Limb (tissue), 2 donors: ENCODE measurements around the gene CRMP1.
"Not testable (repeated sequence)": the region's sequence is repeated elsewhere in the genome, so short reads cannot be mapped to it uniquely, and the experiment has no call there.

Source experiments
- DNase-seq, 2 donors: peaks; one replicate each; pipeline ENCODE4 v3.0.0-alpha.2; 2016; ENCODE audit errors: extremely low spot score in 2 of 2

Gene CRMP1

GRCh38 chr4:5824635-5825034 is 68.3 kb downstream of the CRMP1 start:
- DNase-seq: no peak

DNA sequence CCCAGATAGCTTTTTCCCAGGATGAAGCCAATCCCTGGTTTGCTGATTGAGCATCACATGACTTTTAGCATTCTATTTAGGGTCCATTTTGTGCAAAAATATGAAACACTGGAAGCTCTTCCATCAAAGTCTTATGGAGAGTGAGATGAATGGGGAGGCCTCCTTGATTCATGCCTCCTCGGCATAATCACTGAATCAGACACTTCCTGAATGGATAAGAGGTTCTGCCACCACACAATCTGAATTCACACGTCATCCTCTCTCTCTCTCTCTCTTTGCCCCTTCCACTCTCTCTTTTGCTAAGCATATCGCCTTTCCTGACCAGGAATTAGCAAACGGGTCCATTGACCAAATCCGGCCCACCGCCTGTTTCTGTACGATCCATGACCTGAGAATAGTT is 68.7 kb downstream of the CRMP1 start:
- DNase-seq: no peak

DNA sequence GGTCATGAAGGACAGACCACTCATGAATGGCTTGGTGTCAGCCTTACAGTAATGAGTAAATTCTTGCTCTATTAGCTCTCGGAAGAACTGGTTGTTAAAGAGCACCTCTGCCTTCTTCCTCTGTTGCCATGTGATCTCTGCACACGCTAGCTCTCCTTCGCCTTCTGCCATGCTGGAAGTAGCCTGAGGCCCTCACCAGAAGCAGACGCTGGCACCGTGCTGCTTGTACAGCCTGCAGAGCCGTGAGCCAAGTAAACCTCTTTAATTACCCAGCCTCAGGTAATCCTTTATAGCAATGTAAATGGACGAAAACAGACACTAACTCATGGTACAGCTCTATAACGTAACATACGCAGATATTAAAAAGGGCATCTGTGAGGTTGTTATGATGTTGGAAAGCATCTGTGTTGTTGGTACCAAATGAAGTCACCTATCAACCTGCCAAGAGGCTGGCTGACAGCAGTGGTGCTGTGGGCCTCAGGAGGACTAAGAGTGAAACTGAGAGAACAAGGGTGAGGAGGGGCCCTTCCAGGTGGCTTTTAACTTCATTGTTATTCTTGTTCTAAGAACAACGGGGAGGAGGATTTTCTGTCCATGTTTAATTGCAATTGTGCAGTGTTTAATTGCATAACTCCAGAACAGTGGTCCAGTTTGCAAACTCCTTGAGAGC is 69.2 kb downstream of the CRMP1 start:
- no peak for DNase-seq

- no peak for DNase-seq
These were observed 70.3 kb downstream of the CRMP1 start for GRCh38 chr4:5822619-5823018.

DNA sequence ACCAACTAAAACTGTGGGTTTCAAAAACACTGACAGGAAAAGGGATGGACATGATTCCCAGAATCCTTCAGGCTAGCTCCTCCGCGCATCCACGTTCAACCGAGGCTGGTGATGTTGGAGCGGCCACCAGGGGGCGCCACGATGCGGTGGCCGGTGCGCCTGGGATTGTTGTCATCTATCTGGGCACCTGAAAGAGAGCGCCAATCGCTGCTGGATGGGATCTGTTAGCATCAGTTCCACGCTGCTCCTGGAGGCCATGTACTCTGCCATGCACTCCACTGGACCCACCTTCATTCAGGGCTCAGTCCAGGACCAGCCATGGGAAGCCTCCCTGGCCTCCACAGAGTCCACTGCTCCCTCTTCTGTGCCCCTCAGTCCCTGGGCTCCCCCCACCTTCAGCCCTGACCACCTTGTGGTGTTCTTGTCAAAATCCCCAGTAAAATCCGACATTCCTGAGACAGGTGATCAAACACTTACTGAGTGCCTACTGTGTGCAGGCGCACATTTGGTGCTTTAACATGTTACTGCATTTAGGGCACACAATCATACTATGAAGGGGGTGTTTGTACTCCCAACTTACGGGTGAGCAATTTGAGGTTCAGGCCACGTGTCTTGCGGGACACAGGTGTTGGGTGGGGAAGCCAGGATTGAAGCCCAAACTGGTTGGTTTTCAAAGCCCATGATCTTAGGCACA is 71.1 kb downstream of the CRMP1 start:
- no peak for DNase-seq

GRCh38 chr4:5816851-5817375 is 76.0 kb downstream of the CRMP1 start:
- no peak for DNase-seq

- no peak for DNase-seq
These were observed 76.8 kb downstream of the CRMP1 start for GRCh38 chr4:5816101-5816500.

- no peak for DNase-seq
These were observed 77.2 kb downstream of the CRMP1 start for GRCh38 chr4:5815641-5816040.

- DNase-seq: no peak
These were observed 78.5 kb downstream of the CRMP1 start for GRCh38 chr4:5814421-5814820.

DNA sequence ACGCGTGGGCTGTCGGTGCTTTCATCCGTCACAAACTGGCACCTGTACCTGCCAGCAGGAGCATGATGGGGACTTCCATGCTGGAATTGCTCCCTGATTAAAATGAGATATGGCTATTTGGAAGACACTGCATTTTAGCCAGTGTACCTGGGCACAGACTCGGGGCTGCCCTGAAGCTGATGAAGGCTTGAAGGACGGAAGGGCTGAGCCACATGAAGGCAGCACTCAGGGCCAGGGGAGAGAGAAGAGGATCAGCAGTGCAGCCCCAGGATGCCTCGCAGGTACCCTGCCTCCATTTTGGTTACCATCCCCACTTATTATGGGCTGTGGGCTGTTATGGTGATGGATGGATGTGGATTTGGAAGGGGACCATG is 79.0 kb downstream of the CRMP1 start:
- DNase-seq: no peak

DNA sequence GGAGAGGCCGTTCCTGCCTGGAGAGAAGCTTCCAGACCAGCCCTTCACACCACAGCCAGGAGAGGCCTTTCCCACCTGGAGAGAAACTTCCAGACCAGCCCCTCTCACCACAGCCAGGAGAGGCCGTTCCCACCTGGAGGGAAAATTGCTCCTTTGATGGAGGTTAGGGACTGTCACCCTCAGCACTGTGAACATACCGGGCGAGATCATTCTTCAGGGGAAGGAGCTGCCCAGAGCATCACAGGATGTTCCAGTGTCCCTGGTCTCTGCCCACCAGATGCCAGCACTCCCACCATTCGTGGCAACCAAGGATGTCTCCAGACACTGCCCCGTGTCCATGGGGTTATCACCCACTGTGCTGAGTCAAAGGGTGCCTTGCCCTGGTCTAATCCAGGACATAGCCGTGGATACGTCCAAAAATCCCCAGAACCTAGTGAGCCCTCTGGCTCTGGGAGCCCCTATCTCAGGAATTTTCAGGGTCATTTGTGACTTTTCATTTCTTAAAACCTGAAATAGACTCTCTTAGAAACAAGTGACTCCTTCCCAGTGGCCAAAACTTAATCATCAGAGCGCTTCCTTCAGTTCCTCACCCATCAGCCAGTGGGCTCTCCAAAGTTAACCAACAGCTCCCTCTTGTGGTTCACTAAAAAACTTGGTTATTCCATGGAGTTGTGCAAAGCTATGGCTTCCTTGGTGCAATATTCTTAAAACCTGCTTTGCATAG is 80.2 kb downstream of the CRMP1 start:
- DNase-seq: peak; percentile 47 to 75

DNA sequence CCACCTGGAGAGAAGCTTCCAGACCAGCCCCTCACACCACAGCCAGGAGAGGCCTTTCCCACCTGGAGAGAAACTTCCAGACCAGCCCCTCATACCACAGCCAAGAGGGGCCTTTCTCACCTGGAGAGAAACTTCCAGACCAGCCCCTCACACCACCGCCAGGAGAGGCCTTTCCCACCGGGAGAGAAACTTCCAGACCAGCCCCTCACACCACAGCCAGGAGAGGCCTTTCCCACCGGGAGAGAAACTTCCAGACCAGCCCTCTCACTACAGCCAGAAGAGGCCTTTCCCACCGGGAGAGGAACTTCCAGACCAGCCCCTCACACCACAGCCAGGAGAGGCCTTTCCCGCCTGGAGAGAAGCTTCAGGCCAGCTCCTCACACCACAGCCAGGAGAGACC is 80.8 kb downstream of the CRMP1 start:
- not testable (repeated sequence) for DNase-seq

GRCh38 chr4:5810770-5811430 is 82.0 kb downstream of the CRMP1 start:
- no peak for DNase-seq

DNA sequence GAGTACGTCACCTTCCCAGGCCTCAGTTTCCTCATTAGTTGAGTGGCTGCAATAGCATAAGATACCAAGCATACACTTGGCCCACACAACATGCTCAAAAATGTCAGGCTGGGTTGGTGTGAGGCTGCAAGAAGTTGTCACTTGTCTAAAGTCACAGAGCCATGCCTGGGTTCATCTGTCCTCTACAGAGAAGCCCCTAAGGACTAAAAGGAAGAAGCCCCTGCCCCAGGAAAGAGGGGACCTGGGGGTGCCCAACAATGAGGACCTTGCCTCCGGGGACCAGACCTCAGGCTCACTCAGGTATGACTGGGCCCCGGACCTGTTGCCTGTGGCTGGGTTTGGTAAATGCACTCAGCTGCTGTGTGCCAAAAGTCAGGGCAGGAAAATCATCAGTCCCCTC is 82.7 kb downstream of the CRMP1 start:
- DNase-seq: no peak

- no peak for DNase-seq
These were observed 83.6 kb downstream of the CRMP1 start for GRCh38 chr4:5809216-5809776.

DNA sequence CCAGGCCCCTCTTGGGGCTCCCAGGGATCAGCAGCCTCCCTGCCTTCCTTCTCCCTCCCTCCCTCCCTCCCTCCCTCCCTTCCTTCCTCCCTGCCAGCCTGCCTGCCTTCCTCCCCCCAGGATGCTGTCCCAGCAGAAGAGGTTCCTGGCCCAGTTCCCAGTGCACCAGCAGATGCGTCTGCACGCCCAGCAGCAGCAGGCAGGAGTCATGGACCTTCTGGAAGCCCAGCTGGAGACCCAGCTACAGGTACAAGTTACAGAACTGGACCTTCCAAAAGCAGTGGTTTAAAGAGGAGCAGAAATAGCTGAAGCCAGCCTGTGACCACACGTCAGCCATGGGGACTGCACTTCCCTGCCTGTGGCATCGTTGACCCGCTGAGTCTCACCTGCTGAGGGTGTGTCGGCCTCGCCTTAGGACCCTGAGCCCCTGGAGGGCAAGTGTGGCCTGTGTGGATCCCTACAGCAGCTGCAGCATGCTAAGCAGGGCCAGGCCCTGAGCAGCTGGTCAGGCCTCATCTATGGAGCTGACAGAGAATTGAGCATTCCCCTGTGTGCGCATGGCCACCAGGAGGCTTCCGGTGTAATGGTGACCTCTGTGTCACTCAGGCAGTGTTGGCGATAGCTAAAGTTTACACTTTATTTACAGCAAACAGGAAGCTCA is 84.7 kb downstream of the CRMP1 start:
- DNase-seq: no peak

DNA sequence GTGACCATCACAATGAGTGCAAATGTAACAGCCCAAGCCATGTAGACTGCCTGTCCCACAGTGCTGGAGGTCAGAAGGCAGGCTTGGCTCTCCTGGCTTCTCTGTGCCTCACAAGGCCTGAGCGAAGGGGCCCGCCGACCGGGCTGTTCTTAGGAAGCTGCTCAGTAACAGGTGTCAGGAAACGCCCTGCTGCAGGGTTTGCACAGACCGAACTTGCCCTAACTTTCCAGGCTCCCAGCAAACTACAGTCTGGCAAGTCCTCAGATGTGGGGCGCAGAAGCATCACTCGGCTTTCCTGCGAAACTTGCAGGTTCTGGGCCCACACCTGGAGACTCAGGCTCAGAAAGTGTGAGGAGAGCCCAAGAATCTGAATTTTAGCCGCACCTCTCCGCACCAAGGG is 87.6 kb downstream of the CRMP1 start:
- no peak for DNase-seq

- DNase-seq: no peak
These were observed 88.2 kb downstream of the CRMP1 start for GRCh38 chr4:5804656-5805055.

DNA sequence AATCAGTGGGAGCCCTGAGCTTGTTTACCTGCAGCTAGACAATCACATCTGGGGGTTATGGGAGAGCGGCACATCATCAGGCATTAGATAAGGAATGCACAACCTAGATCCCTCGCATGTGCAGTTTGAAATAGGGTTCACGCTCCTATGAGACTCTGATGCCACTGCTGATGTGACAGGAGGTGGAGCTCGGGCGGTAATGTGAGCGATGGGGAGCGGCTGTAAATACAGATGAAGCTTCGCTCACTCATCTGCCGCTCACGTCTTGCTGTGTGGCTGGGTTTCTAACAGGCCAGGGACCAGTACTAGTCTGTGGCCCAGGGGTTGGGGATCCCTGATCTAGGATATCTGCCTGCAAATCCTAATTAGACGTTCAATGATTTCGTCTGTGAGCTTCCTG is 90.3 kb downstream of the CRMP1 start:
- no peak for DNase-seq

- no peak for DNase-seq
These were observed 91.2 kb downstream of the CRMP1 start for GRCh38 chr4:5801696-5802095.

DNA sequence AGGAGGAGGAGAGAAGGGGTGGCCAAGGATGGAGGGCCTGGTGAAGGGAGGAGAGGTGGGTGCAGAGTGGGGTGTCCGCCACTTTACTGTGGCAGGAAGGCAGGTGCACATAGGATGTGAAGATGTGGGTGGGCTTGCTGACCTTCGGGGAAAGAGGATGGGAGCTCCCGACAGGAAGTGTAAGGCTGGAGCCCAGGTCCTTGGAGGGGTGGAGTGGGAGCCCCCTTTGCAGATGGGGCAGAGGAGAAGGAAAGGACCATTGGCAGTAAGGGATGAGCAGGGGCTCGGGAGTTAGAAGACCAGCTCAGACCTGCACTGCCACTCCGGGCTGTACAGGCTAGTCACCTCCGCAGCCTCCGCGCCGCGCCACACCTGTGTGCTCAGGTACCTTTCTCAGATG is 92.4 kb downstream of the CRMP1 start:
- peak in 1 of 2 donors; percentile 17 for DNase-seq
